PC-3 (cell line): ENCODE results near the gene ZCCHC4. TPM values are rescaled to one million over a fixed set of nuclear protein-coding genes. Genes with fewer than 3 reads are reported as not detected.

Experiments
- ATAC-seq: fragments of 200-7000 bp; cut with Tn5 transposase; 2 replicates; pipeline ENCODE4 v1.9.1; 2020; ENCODE audit warnings: mild to moderate bottlenecking, moderate library complexity
- BruUV-seq: library from RNA; stranded (reverse); fragments of 400-500 nt; replicated peaks from 2 replicates; lab custom pipeline; 2021; lab: Mats Ljungman, UMichigan
- CTCF ChIA-PET: fragments of 300-600 bp; sonication (Branson Sonifier 250); formaldehyde crosslinking; loops from one replicate; lab custom pipeline; 2022; ENCODE audit warnings: antibody characterized with exemption; lab: Charles Lee
- POLR2A ChIA-PET: fragments of 300-600 bp; sonication (Branson Sonifier 250); formaldehyde crosslinking; loops from one replicate; lab custom pipeline; 2022; ENCODE audit warnings: antibody characterized with exemption; ENCODE audit not compliant: unreplicated experiment; lab: Charles Lee
- DNase-seq: peaks from one replicate; pipeline ENCODE4 v3.0.0-alpha.2; 2015
- H2AFZ ChIP-seq: fragments of 300-600 bp; sonication (generic); 2 replicates; pipeline ENCODE4 v1.6.0; 2016; ENCODE audit warnings: antibody characterized with exemption, low read length
- H3F3A ChIP-seq: fragments of 300-600 bp; sonication (generic); one replicate; pipeline ENCODE4 v1.6.0; 2017; ENCODE audit warnings: antibody characterized with exemption, low read length, control low read depth, mild to moderate bottlenecking; ENCODE audit not compliant: unreplicated experiment
- H3K27ac ChIP-seq: fragments of 300-600 bp; sonication (generic); 2 replicates; pipeline ENCODE4 v1.5.1; 2016; ENCODE audit warnings: mild to moderate bottlenecking, low read length
- H3K27me3 ChIP-seq: fragments of 300-600 bp; sonication (generic); 2 replicates; pipeline ENCODE4 v1.6.1; 2016; ENCODE audit warnings: low read length, mixed read lengths
- H3K36me3 ChIP-seq: fragments of 300-600 bp; sonication (generic); 2 replicates; pipeline ENCODE4 v1.6.1; 2016; ENCODE audit warnings: low read depth, mixed run types, low read length, mixed read lengths
- H3K4me1 ChIP-seq: fragments of 300-600 bp; sonication (generic); 2 replicates; pipeline ENCODE4 v1.5.1; 2016; ENCODE audit warnings: low read length; ENCODE audit not compliant: insufficient read depth
- H3K4me2 ChIP-seq: fragments of 300-600 bp; sonication (generic); 2 replicates; pipeline ENCODE4 v1.6.0; 2016; ENCODE audit warnings: low read length
- H3K4me3 ChIP-seq: fragments of 300-600 bp; sonication (generic); 2 replicates; pipeline ENCODE4 v1.5.1; 2016; ENCODE audit warnings: mild to moderate bottlenecking, low read length, mixed read lengths
- H3K79me2 ChIP-seq: fragments of 300-600 bp; sonication (generic); 2 replicates; pipeline ENCODE4 v1.6.1; 2017; ENCODE audit warnings: low read length, mixed read lengths
- H3K9ac ChIP-seq: fragments of 300-600 bp; sonication (generic); 2 replicates; pipeline ENCODE4 v1.6.0; 2016; ENCODE audit warnings: mild to moderate bottlenecking, low read length
- H3K9me2 ChIP-seq: fragments of 300-600 bp; sonication (generic); replicated peaks from 2 replicates; pipeline ENCODE4 v1.6.1; 2016; ENCODE audit warnings: mixed run types, low read length, mixed read lengths
- H3K9me3 ChIP-seq: fragments of 300-600 bp; sonication (generic); 2 replicates; pipeline ENCODE4 v1.6.1; 2016; ENCODE audit warnings: low read length, mixed read lengths
- H4K20me1 ChIP-seq: fragments of 300-600 bp; sonication (generic); 2 replicates; pipeline ENCODE4 v1.6.1; 2016; ENCODE audit warnings: low read length, mixed read lengths
- CTCF ChIP-seq: fragments of 300-600 bp; sonication (generic); conservative IDR thresholded peaks from 2 replicates; pipeline ENCODE4 v1.5.1; 2017; ENCODE audit warnings: antibody characterized with exemption, low read depth, mild to moderate bottlenecking, low read length
- EZH2 ChIP-seq: fragments of 300-600 bp; sonication (generic); IDR thresholded peaks from one replicate; pipeline ENCODE4 v1.6.1; 2017; ENCODE audit warnings: antibody characterized with exemption, mild to moderate bottlenecking, low read length; ENCODE audit not compliant: unreplicated experiment
- EZH2phosphoT487 ChIP-seq: fragments of 300-600 bp; sonication (generic); IDR thresholded peaks from 2 replicates; pipeline ENCODE4 v1.6.1; 2018; ENCODE audit warnings: mild to moderate bottlenecking, antibody characterized with exemption, low read length, borderline replicate concordance
- intact Hi-C: fragments of 100-400 bp; cut with micrococcal nuclease; formaldehyde crosslinking; loops from 2 replicates; pipeline ENCODE4 v1.9.0; 2023
- total RNA-seq: library from RNA; depleted of rRNA; stranded (reverse); fragments of >200 nt; gene quantifications from 2 replicates; pipeline ENCODE4 v1.2.3, GENCODE V29; 2014

The ZCCHC4 gene
- total RNA-seq, 1 experiment from 2014 or later: 6.8 TPM

GRCh38 chr4:25302626-25303025 lies 9.9 kb upstream of the ZCCHC4 start:
- Histone ChIP-seq H3K9me2 (no peaks in the 10 kb centered on the region), H3K9ac (no peak overlapping the region), H3K79me2 (no peaks in the 10 kb centered on the region), H3K4me3 (no peak overlapping the region), H3K4me2 (no peak overlapping the region), H3K27ac (no peak overlapping the region), H3K27me3 (no peaks in the 10 kb centered on the region), H3F3A (no peaks in the 10 kb centered on the region), H2AFZ (no peak overlapping the region), H3K36me3 (no peaks in the 10 kb centered on the region), H4K20me1 (no peaks in the 10 kb centered on the region), H3K9me3 (no peaks in the 10 kb centered on the region), H3K4me1 (peaks cover 13% of the 10 kb centered on the region)
- intact Hi-C loops: no loop called here
- ChIA-PET CTCF (no interaction called here), POLR2A (no interaction called here)
- DNase-seq: no peak
- ATAC-seq: no peak
- TF ChIP-seq EZH2: no peak
- TF ChIP-seq EZH2phosphoT487: no peak
- TF ChIP-seq CTCF: no peak
- no TSS peak for BruUV-seq

GRCh38 chr4:25303578-25303977 lies 9.0 kb upstream of the ZCCHC4 start:
- intact Hi-C loops: no loop called here
- Histone ChIP-seq H3K4me1 (peaks cover 13% of the 10 kb centered on the region), H3K9me2 (no peaks in the 10 kb centered on the region), H3K27ac (no peak overlapping the region), H3K9ac (no peak overlapping the region), H3K27me3 (no peaks in the 10 kb centered on the region), H3K9me3 (no peaks in the 10 kb centered on the region), H2AFZ (no peak overlapping the region), H3K4me2 (no peak overlapping the region), H4K20me1 (no peaks in the 10 kb centered on the region), H3K4me3 (no peak overlapping the region), H3K36me3 (no peaks in the 10 kb centered on the region), H3K79me2 (no peaks in the 10 kb centered on the region), H3F3A (no peaks in the 10 kb centered on the region)
- TF ChIP-seq EZH2phosphoT487: no peak
- TF ChIP-seq CTCF: no peak
- TF ChIP-seq EZH2: no peak
- POLR2A ChIA-PET: no interaction called here
- no peak for ATAC-seq
- no peak for DNase-seq
- CTCF ChIA-PET: no interaction called here
- BruUV-seq: no TSS peak

GRCh38 chr4:25306518-25307057 lies 6.0 kb upstream of the ZCCHC4 start:
- Histone ChIP-seq H3F3A (no peaks in the 10 kb centered on the region), H3K4me2 (no peak overlapping the region), H3K4me1 (no peaks in the 10 kb centered on the region), H3K79me2 (no peaks in the 10 kb centered on the region), H2AFZ (no peak overlapping the region), H3K9me3 (no peaks in the 10 kb centered on the region), H4K20me1 (no peaks in the 10 kb centered on the region), H3K9ac (no peak overlapping the region), H3K4me3 (no peak overlapping the region), H3K27ac (no peak overlapping the region), H3K9me2 (no peaks in the 10 kb centered on the region), H3K27me3 (no peaks in the 10 kb centered on the region), H3K36me3 (no peaks in the 10 kb centered on the region)
- ATAC-seq (no peak), DNase-seq (no peak)
- TF ChIP-seq EZH2 (no peak), EZH2phosphoT487 (no peak), CTCF (no peak)
- intact Hi-C loops: no loop called here
- POLR2A ChIA-PET: no interaction called here
- no TSS peak for BruUV-seq
- CTCF ChIA-PET: no interaction called here
